Gastrocnemius medialis (tissue), 4 donors: Measurements from ENCODE around the gene GDA.

Experiments
- POLR2A ChIP-seq, 2 donors: fragments of 450-650 bp; IDR thresholded peaks; one replicate each; pipeline ENCODE4 v1.6.1; 2017; ENCODE audit warnings: antibody characterized with exemption in 2 of 2, mild to moderate bottlenecking in 2 of 2, moderate library complexity in 2 of 2
- TF ChIP-seq, protein P1 (sequence below), 5 experiments: fragments of 450-650 bp in 3 of 5; fragments of 200-600 bp in 2 of 5; sonication (generic) in 2 of 5; IDR thresholded peaks in 4 of 5; conservative IDR thresholded peaks in 1 of 5; 1 replicate in 4 of 5; 2 replicates in 1 of 5; pipeline ENCODE4 v1.5.1; 2016 to 2019; ENCODE audit warnings: antibody characterized with exemption in 5 of 5, mild to moderate bottlenecking in 3 of 5, moderate library complexity in 3 of 5

DNA sequence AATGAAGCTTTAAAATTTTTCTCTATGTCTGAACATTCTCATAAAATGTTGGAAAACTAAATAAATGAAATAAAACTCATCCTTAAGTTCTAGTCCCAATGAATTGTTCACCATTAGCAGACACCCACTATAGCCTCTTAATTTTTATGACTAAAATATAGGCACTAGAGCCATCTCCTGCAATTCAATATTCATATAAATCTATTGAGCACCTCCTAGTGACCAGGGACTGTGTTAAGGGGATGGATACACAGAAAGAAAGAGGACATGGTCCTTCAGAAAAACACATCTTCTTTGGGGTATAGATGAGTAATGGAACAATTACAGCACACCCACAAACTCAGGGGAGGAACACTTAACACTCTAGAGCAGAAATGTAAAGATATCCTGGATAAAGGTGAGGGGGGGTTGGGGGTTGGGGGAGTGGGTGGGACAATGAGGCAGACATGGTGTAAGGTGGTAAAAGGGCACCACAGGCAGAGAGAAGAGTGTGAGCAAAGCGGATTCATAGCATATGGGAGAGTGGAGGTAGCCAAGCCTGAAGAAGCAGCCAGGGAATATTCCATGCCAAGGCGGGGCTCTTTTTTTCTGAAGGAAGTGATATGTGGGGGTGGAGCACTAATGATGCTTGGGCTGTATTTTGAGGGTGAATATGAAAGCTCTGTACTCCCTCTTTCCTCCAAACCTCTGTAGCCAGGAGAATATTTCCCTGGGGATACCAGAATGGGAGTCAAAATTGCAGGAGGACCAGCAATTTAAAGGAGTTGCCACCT, 3.3 kb upstream of the GDA start:
- TF ChIP-seq, protein P1, sequence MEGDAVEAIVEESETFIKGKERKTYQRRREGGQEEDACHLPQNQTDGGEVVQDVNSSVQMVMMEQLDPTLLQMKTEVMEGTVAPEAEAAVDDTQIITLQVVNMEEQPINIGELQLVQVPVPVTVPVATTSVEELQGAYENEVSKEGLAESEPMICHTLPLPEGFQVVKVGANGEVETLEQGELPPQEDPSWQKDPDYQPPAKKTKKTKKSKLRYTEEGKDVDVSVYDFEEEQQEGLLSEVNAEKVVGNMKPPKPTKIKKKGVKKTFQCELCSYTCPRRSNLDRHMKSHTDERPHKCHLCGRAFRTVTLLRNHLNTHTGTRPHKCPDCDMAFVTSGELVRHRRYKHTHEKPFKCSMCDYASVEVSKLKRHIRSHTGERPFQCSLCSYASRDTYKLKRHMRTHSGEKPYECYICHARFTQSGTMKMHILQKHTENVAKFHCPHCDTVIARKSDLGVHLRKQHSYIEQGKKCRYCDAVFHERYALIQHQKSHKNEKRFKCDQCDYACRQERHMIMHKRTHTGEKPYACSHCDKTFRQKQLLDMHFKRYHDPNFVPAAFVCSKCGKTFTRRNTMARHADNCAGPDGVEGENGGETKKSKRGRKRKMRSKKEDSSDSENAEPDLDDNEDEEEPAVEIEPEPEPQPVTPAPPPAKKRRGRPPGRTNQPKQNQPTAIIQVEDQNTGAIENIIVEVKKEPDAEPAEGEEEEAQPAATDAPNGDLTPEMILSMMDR (IDR thresholded peaks at IDR 0.05 in 4 of 5, conservative IDR thresholded peaks at IDR 0.05 in 1 of 5) = no peak
- TF ChIP-seq POLR2A (IDR thresholded peaks at IDR 0.05) = no peak
